ENCODE results near the gene FCF1.

Gene FCF1

DNA sequence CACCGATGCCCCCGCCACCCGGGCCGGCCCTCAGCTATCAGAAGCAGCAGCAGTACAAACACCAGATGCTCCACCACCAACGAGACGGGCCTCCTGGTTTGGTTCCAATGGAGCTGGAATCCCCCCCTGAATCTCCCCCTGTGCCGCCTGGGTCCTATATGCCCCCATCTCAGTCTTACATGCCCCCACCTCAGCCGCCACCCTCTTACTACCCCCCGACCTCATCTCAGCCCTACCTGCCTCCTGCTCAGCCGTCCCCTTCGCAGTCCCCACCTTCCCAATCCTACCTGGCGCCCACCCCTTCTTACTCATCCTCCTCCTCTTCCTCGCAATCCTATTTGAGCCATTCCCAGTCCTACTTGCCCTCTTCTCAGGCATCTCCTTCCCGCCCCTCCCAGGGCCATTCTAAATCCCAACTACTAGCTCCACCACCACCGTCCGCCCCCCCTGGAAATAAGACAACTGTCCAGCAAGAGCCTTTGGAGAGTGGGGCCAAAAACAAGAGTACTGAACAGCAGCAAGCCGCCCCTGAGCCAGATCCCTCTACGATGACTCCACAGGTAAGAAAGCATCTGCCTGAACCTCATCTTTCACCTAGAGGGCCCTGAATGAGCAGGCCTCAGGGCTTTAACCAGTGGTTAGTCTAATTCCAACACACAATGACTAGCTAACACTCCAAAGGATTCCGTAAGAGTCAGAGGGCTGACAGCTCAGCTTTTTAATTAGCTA, 51.0 kb downstream of the FCF1 start:
- peak; percentile 20 for DNase-seq

DNA sequence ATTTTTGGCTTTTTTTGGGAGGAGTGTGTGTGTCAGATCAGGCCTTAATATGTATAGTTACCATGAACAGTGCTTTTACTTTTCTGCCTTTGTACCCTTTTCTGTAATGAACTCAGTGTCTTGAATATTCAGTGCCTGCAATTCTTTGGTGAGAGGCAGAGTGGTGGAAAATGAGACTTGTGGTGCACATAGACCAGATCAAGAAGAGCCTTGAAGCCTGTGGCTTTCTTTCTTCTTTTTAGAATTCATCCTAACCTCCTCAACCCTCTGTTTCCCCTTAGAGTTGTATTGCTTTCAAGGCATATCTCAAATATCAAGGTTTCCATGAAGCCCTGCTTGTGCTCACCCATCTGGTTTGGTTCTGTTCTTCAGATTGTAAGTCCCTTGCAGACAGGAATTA, 52.8 kb downstream of the FCF1 start:
- no peak for DNase-seq

DNA sequence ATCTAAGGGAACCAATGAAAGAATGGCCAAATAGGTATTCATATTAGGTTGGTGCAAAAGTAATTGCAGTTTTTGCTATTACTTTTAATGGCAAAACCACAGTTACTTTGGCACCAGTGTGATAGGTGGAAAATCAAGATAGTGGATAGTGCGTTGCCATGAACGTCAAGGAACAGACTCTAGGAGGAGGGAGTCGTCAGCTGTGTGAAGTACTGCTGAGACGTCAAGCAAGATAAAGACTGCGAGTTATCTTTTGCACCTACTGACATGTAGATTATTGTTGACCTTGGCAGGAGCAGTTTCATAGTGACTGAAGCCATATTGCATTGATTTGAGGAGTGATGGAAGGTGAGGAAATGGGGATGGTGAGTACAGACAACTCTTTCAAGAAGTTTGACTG, 58.5 kb downstream of the FCF1 start:
- DNase-seq: no peak

DNA sequence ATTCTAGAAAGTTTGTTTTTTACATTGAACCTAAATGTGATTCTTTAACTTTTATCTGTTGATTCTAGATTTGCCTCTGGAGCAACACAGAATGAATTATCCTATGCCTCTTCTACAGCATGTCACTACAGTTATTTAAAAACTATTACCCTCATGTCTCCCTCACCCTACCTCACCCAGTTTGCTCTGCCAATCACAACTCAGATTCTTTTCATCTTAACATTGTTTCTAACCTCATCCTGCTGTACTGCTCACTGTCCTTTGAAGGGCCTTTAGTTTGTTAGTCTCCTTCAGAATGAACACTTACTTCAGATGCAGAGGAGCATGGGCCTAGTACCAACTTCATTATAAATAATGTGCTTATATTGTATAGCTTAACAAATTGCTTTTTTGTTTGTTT, 71.7 kb downstream of the FCF1 start:
- DNase-seq: no peak

DNA sequence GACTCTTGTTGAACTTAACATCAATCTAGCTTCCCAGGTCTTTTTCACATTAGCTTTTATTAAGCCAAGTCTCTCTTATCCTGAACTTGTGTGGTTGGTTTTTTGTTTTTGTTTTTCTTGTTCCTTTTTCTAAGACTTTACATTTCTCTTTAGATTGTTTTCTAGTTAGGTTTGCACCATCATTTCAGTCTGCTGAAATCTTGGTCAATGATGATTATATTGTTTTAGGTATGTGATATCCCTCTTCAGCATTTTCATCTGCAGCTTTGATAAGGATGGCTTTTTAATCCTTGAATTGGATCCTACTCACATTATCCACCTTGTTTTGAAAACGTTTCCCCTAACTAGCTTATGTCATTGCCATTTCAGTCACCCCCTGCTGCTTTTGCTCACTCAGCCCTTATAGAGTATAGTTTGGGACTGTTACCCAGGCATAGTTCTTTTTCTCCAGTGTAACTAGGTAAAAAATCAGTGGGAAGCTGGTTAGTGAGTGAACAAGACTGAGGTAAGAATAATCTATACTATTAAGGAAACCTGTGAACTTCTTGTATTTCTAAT, 72.2 kb downstream of the FCF1 start:
- DNase-seq: no peak

DNA sequence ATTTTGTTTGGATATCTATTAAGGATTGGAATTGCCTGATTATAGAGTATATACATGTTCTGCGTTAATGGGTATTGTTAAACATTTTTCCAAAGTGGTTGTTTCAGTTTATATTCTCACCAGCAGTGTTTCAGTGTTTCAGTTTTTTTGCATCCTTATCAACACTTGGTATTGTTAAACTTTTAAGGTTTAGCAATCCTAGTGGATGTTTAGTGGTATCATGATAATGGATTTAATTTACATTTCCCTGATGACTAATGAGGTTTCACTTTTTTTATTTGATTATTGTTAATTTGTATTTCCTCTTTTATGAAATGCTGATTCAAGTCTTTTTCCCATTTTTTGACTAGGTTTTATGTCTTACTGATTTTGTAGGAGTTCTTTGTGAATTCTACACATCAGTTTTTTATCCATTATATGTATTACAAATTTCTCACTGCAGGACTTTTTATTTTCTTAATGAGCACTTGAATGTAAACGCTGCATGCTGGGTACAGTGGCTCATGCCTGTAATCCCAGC, 73.9 kb downstream of the FCF1 start:
- DNase-seq: no peak
